ENCODE results near the gene GALNT16. TPM values are rescaled to one million over a fixed set of nuclear protein-coding genes. Genes with fewer than 3 reads are reported as not detected.
A peak's percentile ranks its signal among the peaks of the same experiment; 100 is the strongest.
"Not testable (repeated sequence)": the region's sequence is repeated elsewhere in the genome, so short reads cannot be mapped to it uniquely, and the experiment has no call there.

Gene GALNT16
- total RNA-seq, 1 experiment from 2014 or later: 8.6 TPM

DNA sequence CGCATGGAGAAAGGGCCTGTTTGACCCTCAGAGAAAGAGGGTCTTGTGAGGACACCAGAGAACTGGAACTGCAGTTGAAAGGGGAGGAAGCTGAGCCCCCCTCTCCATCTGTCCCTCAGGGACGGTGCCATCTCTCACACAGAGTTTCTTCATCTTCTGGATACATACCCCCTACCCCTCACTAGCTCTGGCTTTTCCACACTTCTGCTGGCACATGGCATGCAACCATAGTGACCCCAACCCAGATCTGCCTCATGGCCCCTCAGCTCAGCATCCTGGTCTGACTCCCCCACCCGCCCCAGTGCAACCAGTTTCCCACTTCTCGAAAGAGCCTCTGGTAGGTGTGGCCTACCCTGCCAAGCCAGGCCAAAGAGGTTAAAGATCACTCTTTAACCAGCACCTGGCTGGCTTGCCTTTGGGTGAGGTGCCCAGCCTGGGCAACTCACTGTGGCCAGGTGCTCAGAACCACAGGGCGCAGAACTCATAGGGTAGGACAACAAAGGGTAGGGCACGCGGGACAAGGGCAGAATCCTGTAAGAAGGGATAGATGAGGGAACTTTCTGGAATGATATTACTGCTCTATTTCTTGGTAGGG lies 25.8 kb downstream of the GALNT16 start:
- Histone ChIP-seq H3K27ac (no peak overlapping the region), H3K36me3 (no peaks in the 10 kb centered on the region), H3K4me3 (no peak overlapping the region), H3K27me3 (no peaks in the 10 kb centered on the region), H3K9me3 (replicated peaks) (no peaks in the 10 kb centered on the region), H3K4me1 (0 out of 2 replicates have a peak, but pooled peaks cover 3% of the 10 kb centered on the region)
- DNase-seq: no peak

DNA sequence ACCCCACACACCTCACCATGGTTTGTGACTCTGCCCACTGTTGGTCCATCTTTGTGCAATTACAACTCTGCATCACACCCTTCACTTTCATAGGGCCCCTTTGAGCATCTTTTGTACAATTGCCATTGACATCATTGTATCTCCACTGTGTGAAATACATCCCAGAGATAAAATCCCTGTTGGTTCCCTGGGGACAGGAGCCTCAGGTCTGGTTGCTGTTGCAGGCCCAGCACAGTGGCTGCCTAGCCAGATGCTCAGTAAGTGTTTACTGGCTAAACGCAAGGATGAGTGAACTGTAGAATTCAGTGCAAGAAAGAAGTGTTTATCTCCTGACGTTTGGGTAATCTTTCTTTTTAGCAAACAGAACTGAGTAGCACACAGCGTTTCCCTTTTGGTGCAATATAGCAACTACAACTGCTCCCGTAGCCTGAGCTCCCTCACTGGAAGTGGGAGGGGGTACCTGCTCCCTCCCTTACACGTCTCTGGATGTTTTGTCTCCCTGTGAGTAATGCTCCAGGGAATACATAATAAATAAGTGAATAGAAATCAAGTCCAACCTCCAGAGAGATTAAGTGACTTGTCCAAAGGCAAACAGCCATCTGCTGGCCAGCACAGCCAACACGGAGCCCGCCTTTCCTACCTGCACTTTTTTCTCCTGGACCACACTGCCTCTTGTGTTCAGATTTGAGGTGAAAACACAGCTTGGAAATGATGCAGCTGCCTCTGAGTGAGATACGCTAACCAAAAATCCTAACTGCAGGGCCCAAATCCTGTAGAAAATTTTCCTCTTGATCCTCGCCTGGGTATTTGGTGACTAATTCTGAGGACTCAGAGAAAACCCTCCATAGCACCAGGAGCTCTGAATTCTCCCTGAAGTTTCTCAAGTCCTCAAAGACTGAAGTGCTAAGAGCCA lies 27.4 kb downstream of the GALNT16 start:
- no peaks in the 10 kb centered on the region for H3K27me3 ChIP-seq
- no peak overlapping the region for H3K27ac ChIP-seq
- no peak overlapping the region for H3K4me3 ChIP-seq
- no peaks in the 10 kb centered on the region for H3K36me3 ChIP-seq
- no peaks in the 10 kb centered on the region for H3K9me3 ChIP-seq (replicated peaks)
- H3K4me1 ChIP-seq: peaks cover 9% of the 10 kb centered on the region; the same call in 1 of the 2 replicates
- DNase-seq: no peak

DNA sequence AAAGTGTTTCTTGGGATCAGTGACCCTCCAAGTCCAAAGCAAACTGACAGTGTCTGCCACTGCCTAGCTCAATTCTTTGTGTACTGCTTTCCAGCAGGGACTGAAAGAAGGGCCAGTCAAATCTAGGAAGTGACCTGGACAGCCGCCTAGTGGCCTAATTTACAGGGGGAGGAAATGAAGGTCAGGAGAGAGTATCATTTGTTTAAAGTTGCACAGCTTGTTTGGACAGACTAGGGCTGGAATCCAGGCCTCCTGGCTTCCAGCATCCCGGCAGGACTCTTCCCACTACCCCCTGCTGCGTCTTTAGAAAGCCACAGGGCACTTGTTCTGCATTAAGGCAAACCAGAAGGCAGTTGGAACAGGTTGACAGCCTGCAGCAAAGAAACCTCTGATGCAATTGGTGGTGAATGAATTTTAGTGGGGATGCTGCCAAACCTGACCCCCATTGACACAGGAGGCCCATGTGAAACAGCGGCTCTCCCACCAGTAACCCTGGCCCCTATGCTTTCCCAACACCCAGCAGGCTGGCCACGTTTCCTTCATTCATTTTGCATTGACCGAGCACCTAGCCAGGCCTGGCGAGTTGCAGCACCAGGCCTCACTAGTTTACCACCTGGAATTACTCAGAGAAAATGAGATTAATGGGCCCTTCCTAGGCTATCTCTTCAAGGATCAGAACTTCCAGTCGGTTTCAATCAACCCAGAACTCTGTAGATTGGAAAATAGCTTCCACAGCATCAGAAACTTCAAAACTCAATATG lies 28.2 kb downstream of the GALNT16 start:
- H3K27ac ChIP-seq: no peak overlapping the region
- H3K4me3 ChIP-seq: no peak overlapping the region
- no peaks in the 10 kb centered on the region for H3K27me3 ChIP-seq
- no peaks in the 10 kb centered on the region for H3K9me3 ChIP-seq (replicated peaks)
- no peaks in the 10 kb centered on the region for H3K36me3 ChIP-seq
- DNase-seq: peak in 1 of 2 experiments; percentile 39
- peaks cover 9% of the 10 kb centered on the region; the same call in 1 of the 2 replicates for H3K4me1 ChIP-seq

DNA sequence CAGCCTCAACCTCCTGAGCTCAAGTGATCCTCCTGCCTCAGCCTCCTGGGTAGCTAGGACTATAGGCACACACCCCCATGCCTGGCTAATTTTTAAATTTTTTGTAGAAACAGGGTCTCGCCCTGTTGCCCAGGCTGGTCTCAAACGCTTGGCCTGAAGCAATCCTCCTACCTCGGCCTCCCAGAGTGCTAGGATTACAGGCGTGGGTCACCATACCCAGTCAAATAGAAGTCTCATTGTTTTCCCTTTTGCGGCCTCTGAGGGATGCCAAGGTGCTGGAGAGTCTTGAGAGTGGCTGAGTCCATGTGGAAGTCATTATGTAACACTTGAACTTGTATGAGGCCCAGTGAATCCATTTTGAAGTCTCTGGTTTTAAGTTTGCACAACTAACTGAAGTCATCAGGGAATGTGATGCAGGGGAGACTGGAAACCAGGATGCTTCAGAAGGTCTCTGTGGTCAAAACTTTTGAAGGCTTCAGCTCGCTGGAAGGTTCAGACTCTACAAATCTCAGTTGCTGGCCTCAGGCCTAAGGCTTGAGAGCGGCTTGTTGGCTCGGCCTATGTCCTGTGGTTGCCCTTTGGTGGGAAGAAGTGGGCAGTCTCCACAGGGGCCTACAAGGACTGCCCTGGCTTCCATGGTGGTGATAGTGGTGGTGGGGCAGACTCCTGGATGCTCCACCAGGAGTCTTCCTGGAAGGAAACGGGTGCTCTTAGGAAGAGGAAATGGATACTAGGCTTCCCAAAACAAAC lies 29.2 kb downstream of the GALNT16 start:
- Histone ChIP-seq H3K4me3 (no peak overlapping the region), H3K4me1 (peaks cover 9% of the 10 kb centered on the region; the same call in 1 of the 2 replicates), H3K27ac (no peak overlapping the region), H3K36me3 (no peaks in the 10 kb centered on the region), H3K9me3 (replicated peaks) (no peaks in the 10 kb centered on the region), H3K27me3 (no peaks in the 10 kb centered on the region)
- DNase-seq: no peak

DNA sequence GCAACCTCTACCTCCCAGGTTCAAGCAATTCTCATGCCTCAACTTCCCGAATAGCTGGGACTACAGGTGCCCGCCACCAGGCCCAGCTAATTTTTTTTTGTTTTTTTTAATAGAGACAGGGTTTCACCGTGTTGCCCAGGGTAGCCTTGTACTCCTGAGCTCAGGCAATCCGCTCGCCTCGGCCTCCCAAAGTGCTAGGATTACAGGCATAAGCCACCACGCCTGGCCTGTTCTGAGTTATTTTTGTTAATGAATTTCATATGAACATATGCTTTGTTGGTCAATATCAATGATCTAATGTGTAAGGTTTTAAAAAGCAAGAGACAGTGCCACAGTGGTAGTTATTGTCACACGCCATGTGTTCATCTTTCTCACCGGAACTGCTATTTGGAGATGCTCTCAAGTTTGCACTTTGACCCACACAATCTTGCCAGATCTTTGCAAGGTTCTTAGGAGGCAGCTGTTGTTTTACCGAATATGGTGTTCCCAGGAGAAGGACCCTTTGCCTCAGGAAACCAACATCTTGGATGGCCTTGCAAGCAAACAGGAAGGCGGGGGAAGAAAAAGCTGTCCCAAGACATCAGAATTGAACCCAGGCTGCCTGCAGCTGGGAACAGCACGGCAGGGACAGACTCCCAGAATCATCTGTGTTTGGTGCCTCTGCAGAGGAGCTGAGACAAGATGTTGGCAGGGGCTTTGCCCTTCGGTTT lies 30.0 kb downstream of the GALNT16 start:
- H3K36me3 ChIP-seq: no peaks in the 10 kb centered on the region
- DNase-seq: no peak

DNA sequence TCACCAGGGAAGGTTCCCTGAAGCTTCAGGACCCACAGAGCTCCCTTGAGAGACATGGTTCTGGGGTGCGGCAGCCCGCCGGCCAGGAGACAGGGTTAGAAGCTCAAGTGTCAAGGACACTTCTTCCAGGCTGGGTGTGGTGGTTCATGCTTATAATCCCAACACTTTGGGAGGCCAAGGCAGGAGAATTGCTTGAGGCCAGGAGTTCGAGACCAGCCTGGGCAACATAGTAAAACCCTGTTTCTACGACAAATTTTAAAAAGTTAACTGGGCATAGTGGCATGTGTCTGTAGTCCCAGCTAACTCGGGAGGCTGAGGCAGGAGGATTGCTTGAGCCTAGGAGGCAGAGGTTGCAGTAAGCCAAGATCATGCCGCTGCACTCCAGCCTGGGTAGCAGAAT lies 30.9 kb downstream of the GALNT16 start:
- not testable (repeated sequence) for H3K27ac ChIP-seq; DNase-seq; H3K36me3 ChIP-seq; H3K4me3 ChIP-seq; H3K9me3 ChIP-seq (replicated peaks); H3K27me3 ChIP-seq; H3K4me1 ChIP-seq

More for the DNA sequence above, 30.0 kb downstream of the GALNT16 start:
- H3K27ac ChIP-seq: no peak overlapping the region
- H3K4me1 ChIP-seq: peaks cover 9% of the 10 kb centered on the region; the same call in 1 of the 2 replicates
- H3K9me3 ChIP-seq (replicated peaks): no peaks in the 10 kb centered on the region
- H3K27me3 ChIP-seq: no peaks in the 10 kb centered on the region
- no peak overlapping the region for H3K4me3 ChIP-seq

DNA sequence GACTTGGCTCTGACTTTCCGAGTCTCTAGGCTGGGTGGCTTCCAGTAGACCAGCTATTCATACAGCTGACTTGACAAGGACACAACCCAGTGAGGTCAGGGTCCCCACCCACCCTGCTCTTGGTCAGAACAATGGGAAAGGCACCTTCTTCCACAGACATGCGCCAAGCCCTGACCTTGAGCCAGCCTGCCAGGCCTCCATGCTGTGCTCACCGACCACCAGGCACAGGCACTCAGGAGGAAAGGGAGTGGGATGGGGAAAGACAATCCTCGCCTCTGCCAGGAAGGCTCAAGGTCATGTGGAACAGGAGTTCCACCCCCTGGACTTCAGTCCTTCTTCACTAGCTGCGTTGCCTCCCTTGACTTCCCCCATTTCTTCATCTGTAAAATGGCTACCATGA lies 31.4 kb downstream of the GALNT16 start:
- peaks cover 9% of the 10 kb centered on the region; the same call in 1 of the 2 replicates for H3K4me1 ChIP-seq
- H3K27ac ChIP-seq: peak overlapping the region; percentile 23
- no peak overlapping the region for H3K4me3 ChIP-seq

DNA sequence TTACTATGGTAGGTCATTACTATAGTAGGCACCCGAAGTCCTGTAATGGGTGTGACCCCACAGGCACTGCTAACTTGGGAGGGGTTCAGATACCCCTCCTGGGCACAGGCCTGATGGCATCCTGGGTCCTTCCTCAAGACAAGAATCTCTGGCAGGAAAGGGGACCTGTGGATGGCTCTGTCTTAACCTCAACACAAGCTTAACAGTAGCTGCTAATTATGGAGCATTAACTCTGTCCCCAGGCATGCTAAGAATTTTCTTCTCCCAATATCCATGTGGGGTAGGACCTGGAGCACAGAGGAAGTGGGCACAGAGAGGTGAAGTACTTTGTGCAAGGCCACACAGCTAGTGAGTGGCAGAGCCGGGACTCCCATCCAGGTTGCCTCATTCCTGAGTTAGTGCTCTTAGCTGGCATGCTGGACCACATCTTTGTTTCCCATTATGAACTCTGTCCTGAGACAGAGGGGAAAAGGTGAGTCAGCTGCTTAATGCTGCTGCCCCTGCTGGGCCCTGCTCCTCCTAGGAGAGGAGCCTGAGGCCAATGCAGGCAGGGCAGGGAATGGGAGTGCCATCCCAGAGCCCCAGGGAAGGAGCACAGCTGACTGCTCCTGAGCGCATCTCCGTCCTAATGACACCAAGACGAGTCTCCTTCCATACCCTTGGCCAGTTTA lies 32.1 kb downstream of the GALNT16 start:
- H3K36me3 ChIP-seq: no peaks in the 10 kb centered on the region
- no peaks in the 10 kb centered on the region for H3K27me3 ChIP-seq
- H3K4me3 ChIP-seq: no peak overlapping the region
- peak in 1 of 2 experiments; percentile 6 for DNase-seq
- H3K4me1 ChIP-seq: peaks cover 9% of the 10 kb centered on the region; the same call in 1 of the 2 replicates
- no peaks in the 10 kb centered on the region for H3K9me3 ChIP-seq (replicated peaks)
- H3K27ac ChIP-seq: peak overlapping the region; percentile 23

More for the DNA sequence above, 31.4 kb downstream of the GALNT16 start:
- H3K36me3 ChIP-seq: no peaks in the 10 kb centered on the region
- DNase-seq: no peak
- no peaks in the 10 kb centered on the region for H3K27me3 ChIP-seq
- H3K9me3 ChIP-seq (replicated peaks): no peaks in the 10 kb centered on the region

DNA sequence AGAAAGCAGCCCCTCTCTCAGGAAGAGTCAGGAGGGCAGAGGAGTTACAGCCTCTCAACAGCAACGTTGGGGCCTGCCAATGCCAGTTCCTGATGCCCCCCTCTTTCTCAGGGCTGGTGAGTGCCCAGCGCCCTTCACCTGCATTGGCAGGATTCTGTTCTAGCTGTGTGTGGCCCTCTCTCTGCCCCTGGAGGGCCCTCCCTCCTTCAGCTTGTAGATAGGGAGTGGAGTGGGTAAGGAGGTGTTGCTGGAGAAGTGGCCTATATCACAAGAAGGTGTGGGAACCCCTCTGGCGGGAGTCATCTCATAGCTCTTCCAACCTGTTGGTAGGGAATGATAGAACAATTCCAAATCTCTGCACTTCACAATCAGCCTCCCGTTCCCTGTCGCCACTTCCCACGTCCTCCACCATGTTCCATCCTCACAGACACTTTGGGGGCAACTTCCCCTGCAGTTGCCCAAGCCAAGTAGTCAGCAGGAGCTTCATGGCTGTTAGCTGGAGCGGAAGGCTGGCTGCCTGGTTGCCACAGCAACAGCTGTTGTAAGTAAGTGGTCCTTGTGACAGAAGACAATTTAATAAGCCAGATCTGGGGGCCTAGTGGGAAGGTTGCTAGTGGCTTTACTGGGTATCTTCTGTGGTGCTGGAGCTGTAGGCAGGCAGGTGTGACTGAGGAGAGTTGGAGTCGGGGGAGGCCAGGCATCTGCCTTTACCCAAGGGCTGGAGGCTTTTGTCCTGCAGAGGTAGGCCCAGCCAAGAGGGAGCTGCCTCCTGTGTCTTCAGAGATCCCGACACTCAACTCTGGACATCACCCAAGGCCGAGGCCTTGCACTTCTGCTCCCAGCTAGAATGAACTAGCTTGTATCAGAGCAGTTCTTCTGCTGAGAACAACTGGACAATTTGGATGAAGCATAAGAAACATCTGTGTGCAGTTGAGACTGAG lies 38.4 kb downstream of the GALNT16 start:
- H3K9me3 ChIP-seq (replicated peaks): no peaks in the 10 kb centered on the region
- H3K4me3 ChIP-seq: no peak overlapping the region
- H3K27me3 ChIP-seq: no peaks in the 10 kb centered on the region
- DNase-seq: peak in 1 of 2 experiments; percentile 42
- no peaks in the 10 kb centered on the region for H3K36me3 ChIP-seq
- no peak overlapping the region for H3K27ac ChIP-seq
- no peaks in the 10 kb centered on the region for H3K4me1 ChIP-seq

DNA sequence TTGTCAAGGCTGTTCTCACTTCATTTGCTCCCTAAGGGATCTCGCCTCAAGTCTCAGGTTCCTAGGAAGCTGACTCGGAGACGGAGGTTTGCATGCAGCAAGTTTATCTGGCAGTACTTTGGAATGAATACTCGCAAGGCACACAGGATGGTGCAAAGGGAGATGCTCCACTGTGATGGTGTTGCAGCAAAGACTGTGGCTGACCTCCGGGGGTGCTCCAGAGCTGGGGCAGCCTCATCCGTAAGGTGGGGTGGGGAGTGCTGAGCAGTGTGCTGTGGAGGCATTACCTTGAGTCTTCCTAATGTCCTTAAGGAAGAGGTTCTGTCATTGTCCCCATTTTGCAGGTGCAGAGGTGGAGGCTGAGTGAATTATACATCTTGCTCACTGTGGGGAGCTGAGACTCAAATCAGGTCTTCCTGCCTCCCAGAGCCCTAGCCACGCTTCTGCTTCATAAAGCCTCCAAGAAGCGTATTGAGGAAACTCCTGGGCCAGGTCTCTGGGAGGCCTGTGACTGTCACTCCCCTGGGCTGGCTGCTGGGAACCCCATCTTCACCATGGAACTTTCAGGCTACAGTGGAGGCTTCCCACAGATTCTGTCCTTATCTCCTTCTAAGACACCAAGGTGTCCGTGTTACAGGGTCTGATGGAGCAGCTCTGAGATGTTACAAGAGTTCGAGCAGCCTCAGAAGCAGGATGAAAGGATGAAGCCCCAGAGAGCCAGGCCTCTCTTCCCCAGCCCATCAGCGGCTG lies 39.5 kb downstream of the GALNT16 start:
- Histone ChIP-seq H3K27ac (no peak overlapping the region), H3K9me3 (replicated peaks) (no peaks in the 10 kb centered on the region), H3K27me3 (no peaks in the 10 kb centered on the region), H3K4me1 (peaks cover 5% of the 10 kb centered on the region), H3K36me3 (no peaks in the 10 kb centered on the region), H3K4me3 (no peak overlapping the region)
- no peak for DNase-seq

DNA sequence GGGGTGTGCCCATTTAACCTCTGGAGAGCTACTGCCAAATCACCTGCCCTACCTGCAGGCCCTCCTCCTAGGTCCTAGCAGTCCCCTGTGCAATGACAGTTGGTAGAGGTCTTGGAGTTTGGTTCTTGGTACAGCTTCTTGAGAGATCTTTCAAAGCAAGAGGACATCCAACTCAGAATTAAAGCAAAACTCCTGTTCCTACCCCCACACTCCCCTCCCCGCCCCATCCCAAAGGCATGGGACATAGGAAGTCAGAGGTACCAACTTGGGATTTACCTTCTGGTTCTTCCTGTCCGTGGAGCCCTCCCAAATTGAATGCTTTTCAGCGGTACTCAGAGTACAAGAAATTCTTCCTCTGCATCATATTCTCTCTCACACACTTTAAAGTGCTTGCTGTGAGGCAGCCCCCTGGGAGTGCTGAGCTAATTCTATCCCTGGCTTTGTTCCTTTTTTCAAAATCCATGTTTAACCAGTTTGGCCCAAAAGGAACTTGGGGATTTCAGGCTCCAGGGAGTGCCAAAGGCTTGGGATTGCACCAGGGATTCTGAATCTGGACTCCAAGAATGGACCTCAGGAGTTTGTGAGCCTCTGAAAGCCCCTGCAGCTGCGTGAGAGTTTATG lies 40.8 kb downstream of the GALNT16 start:
- no peak for DNase-seq
- H3K4me1 ChIP-seq: peaks cover 9% of the 10 kb centered on the region
- H3K27ac ChIP-seq: no peak overlapping the region
- H3K4me3 ChIP-seq: no peak overlapping the region
- no peaks in the 10 kb centered on the region for H3K36me3 ChIP-seq
- H3K27me3 ChIP-seq: no peaks in the 10 kb centered on the region
- H3K9me3 ChIP-seq (replicated peaks): no peaks in the 10 kb centered on the region

DNA sequence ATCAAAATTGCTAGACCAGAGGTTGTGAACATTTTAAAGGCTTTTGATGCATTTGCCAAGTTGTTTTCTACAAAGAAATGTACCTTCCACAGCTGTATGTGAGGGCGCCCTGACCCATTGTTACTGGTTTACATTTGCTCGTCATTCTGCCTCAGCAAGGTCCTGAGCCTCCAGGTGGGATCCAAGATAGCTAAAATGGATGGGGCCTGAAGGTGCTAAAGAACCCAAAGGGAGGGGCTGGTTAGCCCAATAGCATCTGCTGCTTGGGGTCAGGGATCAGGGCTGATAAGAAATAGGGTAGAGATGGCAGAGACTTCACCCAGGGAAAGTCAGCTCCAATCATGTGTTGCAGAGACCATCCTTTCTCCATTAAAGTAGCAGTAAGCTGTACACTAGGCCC lies 43.1 kb downstream of the GALNT16 start:
- Histone ChIP-seq H3K27me3 (no peaks in the 10 kb centered on the region), H3K36me3 (no peaks in the 10 kb centered on the region), H3K4me1 (peaks cover 9% of the 10 kb centered on the region), H3K9me3 (replicated peaks) (no peaks in the 10 kb centered on the region), H3K27ac (no peak overlapping the region), H3K4me3 (no peak overlapping the region)
- no peak for DNase-seq

Measured in SJCRH30 (cell line).